T-helper 2 cell treated with Interferon-gamma antibody and Interleukin-4, amounts not matched to agents 5 μg/mL and 100 μg/mL, for 36 hours (primary cell): Measurements from ENCODE around the gene TMTC2.

Experiments
- DNase-seq: peaks from one replicate; pipeline ENCODE4 v3.0.0; 2021; ENCODE audit warnings: low spot score
- H3K27ac Mint-ChIP-seq: one replicate; pipeline ENCODE4 v1.8.0; 2021; ENCODE audit warnings: mild to moderate bottlenecking, mixed read lengths
- H3K27me3 Mint-ChIP-seq: one replicate; pipeline ENCODE4 v1.8.0; 2021; ENCODE audit warnings: low read depth, mixed read lengths
- H3K36me3 Mint-ChIP-seq: one replicate; pipeline ENCODE4 v1.8.0; 2021; ENCODE audit warnings: low read depth, mixed read lengths
- H3K4me1 Mint-ChIP-seq: one replicate; pipeline ENCODE4 v1.8.0; 2021; ENCODE audit warnings: low read depth, mixed read lengths
- H3K4me3 Mint-ChIP-seq: one replicate; pipeline ENCODE4 v1.8.0; 2022; ENCODE audit warnings: mild to moderate bottlenecking, moderate library complexity, mixed read lengths
- H3K9me3 Mint-ChIP-seq: one replicate; pipeline ENCODE4 v1.8.0; 2021; ENCODE audit warnings: mixed read lengths

TMTC2 gene

GRCh38 chr12:82691513-82691912, 4.8 kb downstream of the TMTC2 start:
- Mint-ChIP-seq H3K27ac (no peak overlapping the region), H3K4me1 (peaks cover 14% of the 10 kb centered on the region), H3K4me3 (no peak overlapping the region), H3K36me3 (no peaks in the 10 kb centered on the region), H3K27me3 (peaks cover 3% of the 10 kb centered on the region), H3K9me3 (no peaks in the 10 kb centered on the region)
- no peak for DNase-seq

GRCh38 chr12:82694276-82694675, 7.6 kb downstream of the TMTC2 start:
- Mint-ChIP-seq H3K36me3 (no peaks in the 10 kb centered on the region), H3K27ac (no peak overlapping the region), H3K4me1 (peaks cover 7% of the 10 kb centered on the region), H3K9me3 (no peaks in the 10 kb centered on the region), H3K27me3 (peaks cover 3% of the 10 kb centered on the region), H3K4me3 (no peak overlapping the region)
- no peak for DNase-seq

- Mint-ChIP-seq H3K36me3 (no peaks in the 10 kb centered on the region), H3K9me3 (no peaks in the 10 kb centered on the region), H3K4me3 (no peak overlapping the region), H3K27me3 (peaks cover 2% of the 10 kb centered on the region), H3K27ac (no peak overlapping the region), H3K4me1 (peaks cover 2% of the 10 kb centered on the region)
- no peak for DNase-seq
These were observed 8.3 kb downstream of the TMTC2 start for GRCh38 chr12:82694970-82695369.

GRCh38 chr12:82695531-82695930, 8.8 kb downstream of the TMTC2 start:
- H3K4me1 Mint-ChIP-seq = no peaks in the 10 kb centered on the region
- H3K27me3 Mint-ChIP-seq = no peaks in the 10 kb centered on the region
- H3K4me3 Mint-ChIP-seq = no peak overlapping the region
- no peak overlapping the region for H3K27ac Mint-ChIP-seq
- H3K36me3 Mint-ChIP-seq = no peaks in the 10 kb centered on the region
- no peaks in the 10 kb centered on the region for H3K9me3 Mint-ChIP-seq
- DNase-seq = no peak

GRCh38 chr12:82696543-82696942, 9.8 kb downstream of the TMTC2 start:
- Mint-ChIP-seq H3K4me3 (no peak overlapping the region), H3K27ac (no peak overlapping the region), H3K27me3 (no peaks in the 10 kb centered on the region), H3K9me3 (no peaks in the 10 kb centered on the region), H3K4me1 (no peaks in the 10 kb centered on the region), H3K36me3 (no peaks in the 10 kb centered on the region)
- no peak for DNase-seq

GRCh38 chr12:82698708-82699564, 12.2 kb downstream of the TMTC2 start:
- DNase-seq = no peak
- Mint-ChIP-seq H3K27me3 (no peaks in the 10 kb centered on the region), H3K36me3 (no peaks in the 10 kb centered on the region)

GRCh38 chr12:82705774-82706173, 19.1 kb downstream of the TMTC2 start:
- H3K36me3 Mint-ChIP-seq = no peaks in the 10 kb centered on the region
- H3K4me3 Mint-ChIP-seq = no peak overlapping the region
- H3K27me3 Mint-ChIP-seq = no peaks in the 10 kb centered on the region
- no peaks in the 10 kb centered on the region for H3K9me3 Mint-ChIP-seq
- DNase-seq = no peak
- H3K4me1 Mint-ChIP-seq = no peaks in the 10 kb centered on the region
- H3K27ac Mint-ChIP-seq = no peak overlapping the region

More at GRCh38 chr12:82698708-82699564, 12.2 kb downstream of the TMTC2 start:
- Mint-ChIP-seq H3K4me1 (no peaks in the 10 kb centered on the region), H3K4me3 (no peak overlapping the region), H3K27ac (no peak overlapping the region), H3K9me3 (no peaks in the 10 kb centered on the region)

GRCh38 chr12:82708061-82708879, 21.6 kb downstream of the TMTC2 start:
- Mint-ChIP-seq H3K36me3 (peaks cover 2% of the 10 kb centered on the region), H3K27me3 (no peaks in the 10 kb centered on the region), H3K9me3 (no peaks in the 10 kb centered on the region), H3K4me1 (no peaks in the 10 kb centered on the region), H3K27ac (no peak overlapping the region), H3K4me3 (no peak overlapping the region)
- no peak for DNase-seq

- no peak for DNase-seq
- Mint-ChIP-seq H3K9me3 (no peaks in the 10 kb centered on the region), H3K4me1 (no peaks in the 10 kb centered on the region), H3K27ac (no peak overlapping the region), H3K4me3 (no peak overlapping the region), H3K27me3 (no peaks in the 10 kb centered on the region), H3K36me3 (peaks cover 2% of the 10 kb centered on the region)
These were observed 23.2 kb downstream of the TMTC2 start for GRCh38 chr12:82709794-82710355.

GRCh38 chr12:82710741-82711140, 24.0 kb downstream of the TMTC2 start:
- H3K27ac Mint-ChIP-seq = no peak overlapping the region
- H3K9me3 Mint-ChIP-seq = no peaks in the 10 kb centered on the region
- peaks cover 2% of the 10 kb centered on the region for H3K36me3 Mint-ChIP-seq
- H3K4me1 Mint-ChIP-seq = no peaks in the 10 kb centered on the region
- no peak for DNase-seq
- H3K27me3 Mint-ChIP-seq = no peaks in the 10 kb centered on the region
- H3K4me3 Mint-ChIP-seq = no peak overlapping the region

- no peaks in the 10 kb centered on the region for H3K9me3 Mint-ChIP-seq
- H3K4me1 Mint-ChIP-seq = no peaks in the 10 kb centered on the region
- no peak overlapping the region for H3K4me3 Mint-ChIP-seq
- DNase-seq = no peak
- H3K36me3 Mint-ChIP-seq = peaks cover 2% of the 10 kb centered on the region
- no peaks in the 10 kb centered on the region for H3K27me3 Mint-ChIP-seq
- no peak overlapping the region for H3K27ac Mint-ChIP-seq
These were observed 27.7 kb downstream of the TMTC2 start for GRCh38 chr12:82714427-82714826.

GRCh38 chr12:82721726-82722125, 35.0 kb downstream of the TMTC2 start:
- Mint-ChIP-seq H3K27ac (no peak overlapping the region), H3K36me3 (no peaks in the 10 kb centered on the region), H3K4me3 (no peak overlapping the region), H3K27me3 (no peaks in the 10 kb centered on the region), H3K9me3 (no peaks in the 10 kb centered on the region), H3K4me1 (peaks cover 4% of the 10 kb centered on the region)
- DNase-seq = no peak

GRCh38 chr12:82723093-82723492, 36.4 kb downstream of the TMTC2 start:
- Mint-ChIP-seq H3K9me3 (no peaks in the 10 kb centered on the region), H3K4me1 (peaks cover 4% of the 10 kb centered on the region), H3K27ac (no peak overlapping the region), H3K27me3 (no peaks in the 10 kb centered on the region), H3K4me3 (no peak overlapping the region), H3K36me3 (no peaks in the 10 kb centered on the region)
- peak; percentile 5 for DNase-seq

- no peak overlapping the region for H3K4me3 Mint-ChIP-seq
- no peaks in the 10 kb centered on the region for H3K36me3 Mint-ChIP-seq
- H3K9me3 Mint-ChIP-seq = no peaks in the 10 kb centered on the region
- DNase-seq = no peak
- H3K4me1 Mint-ChIP-seq = peaks cover 4% of the 10 kb centered on the region
- H3K27me3 Mint-ChIP-seq = no peaks in the 10 kb centered on the region
- H3K27ac Mint-ChIP-seq = no peak overlapping the region
These were observed 37.2 kb downstream of the TMTC2 start for GRCh38 chr12:82723891-82724290.
